GM12865 (cell line): Measurements from ENCODE around the gene PRLR.

Experiments
- DNase-seq: peaks from one replicate; pipeline ENCODE4 v3.0.0; 2010; ENCODE audit warnings: low read depth
- H3K4me3 ChIP-seq: 2 replicates; pipeline ENCODE4 v1.5.1; 2011; ENCODE audit warnings: mild to moderate bottlenecking, low read depth, low read length, control low read depth
- CTCF ChIP-seq: IDR thresholded peaks from 2 replicates; pipeline ENCODE4 v1.5.1; 2011; ENCODE audit warnings: low read length, control low read depth, low read depth, inconsistent platforms; ENCODE audit not compliant: insufficient read depth; ENCODE audit errors: missing control alignments

The PRLR gene

GRCh38 chr5:35087991-35088390 is 142.3 kb downstream of the PRLR start:
- H3K4me3 ChIP-seq = no peak overlapping the region
- DNase-seq = no peak
- no peak for TF ChIP-seq CTCF

DNA sequence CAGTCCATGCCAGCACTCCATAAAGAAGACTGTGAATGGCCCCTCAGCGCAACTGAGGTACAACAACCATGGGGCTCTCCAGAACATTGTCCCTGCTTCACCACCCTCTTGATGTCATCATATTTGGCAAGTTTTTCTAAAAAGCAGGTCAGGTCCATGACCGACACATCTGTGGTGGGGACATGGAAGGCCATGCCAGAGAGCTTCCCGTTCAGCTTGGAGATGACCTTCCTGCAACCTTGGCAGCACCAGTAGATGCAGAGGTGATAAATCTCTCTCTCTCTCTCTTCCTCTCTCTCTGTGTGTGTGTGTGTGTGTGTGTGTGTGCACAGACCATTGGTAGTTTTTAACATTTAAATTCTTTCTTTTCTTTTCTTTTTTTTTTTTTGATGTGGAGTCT is 147.1 kb downstream of the PRLR start:
- H3K4me3 ChIP-seq = no peak overlapping the region
- no peak for TF ChIP-seq CTCF

DNA sequence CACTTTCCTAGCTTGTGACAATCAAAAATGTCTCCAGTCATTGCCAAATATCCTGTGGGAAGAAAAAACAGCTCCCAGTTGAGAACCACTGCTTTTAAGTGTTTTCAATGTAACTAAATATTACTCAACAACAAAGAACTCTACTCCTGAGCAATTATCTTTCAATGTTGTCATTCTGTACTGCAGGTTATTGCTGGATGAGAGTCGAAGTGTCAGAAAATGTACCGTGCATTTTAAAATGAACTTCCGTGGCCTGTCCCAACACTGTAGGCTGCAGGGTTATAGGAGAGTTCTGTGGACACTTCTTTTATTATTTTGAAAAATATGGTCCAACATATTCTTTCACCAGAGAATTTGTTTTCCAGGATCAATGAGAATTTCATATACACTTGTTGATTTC is 147.8 kb downstream of the PRLR start:
- no peak for DNase-seq
- TF ChIP-seq CTCF = no peak
- no peak overlapping the region for H3K4me3 ChIP-seq

More for the DNA sequence above, 147.1 kb downstream of the PRLR start:
- DNase-seq = no peak

DNA sequence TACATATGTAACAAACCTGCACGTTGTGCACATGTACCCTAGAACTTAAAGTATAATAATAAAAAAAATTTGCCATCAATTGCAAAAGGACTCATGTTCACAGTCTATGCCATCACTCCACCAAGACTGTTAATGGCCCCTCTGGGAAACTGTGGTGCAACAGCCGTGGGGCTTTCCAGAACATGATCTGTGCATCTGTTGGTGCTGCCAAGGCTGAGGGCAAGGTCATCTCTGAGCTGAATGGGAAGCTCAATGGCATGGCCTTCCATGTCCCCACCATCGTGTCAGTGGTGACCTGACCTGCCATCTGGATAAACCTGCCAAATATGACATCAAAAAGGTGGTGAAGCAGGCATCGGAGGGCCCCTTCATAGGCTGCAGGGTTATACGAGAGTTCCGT is 149.2 kb downstream of the PRLR start:
- DNase-seq = no peak
- TF ChIP-seq CTCF = no peak

GRCh38 chr5:35073160-35073559 is 157.1 kb downstream of the PRLR start:
- H3K4me3 ChIP-seq = no peak overlapping the region
- TF ChIP-seq CTCF = no peak
- no peak for DNase-seq

More for the DNA sequence above, 149.2 kb downstream of the PRLR start:
- H3K4me3 ChIP-seq = no peak overlapping the region

DNA sequence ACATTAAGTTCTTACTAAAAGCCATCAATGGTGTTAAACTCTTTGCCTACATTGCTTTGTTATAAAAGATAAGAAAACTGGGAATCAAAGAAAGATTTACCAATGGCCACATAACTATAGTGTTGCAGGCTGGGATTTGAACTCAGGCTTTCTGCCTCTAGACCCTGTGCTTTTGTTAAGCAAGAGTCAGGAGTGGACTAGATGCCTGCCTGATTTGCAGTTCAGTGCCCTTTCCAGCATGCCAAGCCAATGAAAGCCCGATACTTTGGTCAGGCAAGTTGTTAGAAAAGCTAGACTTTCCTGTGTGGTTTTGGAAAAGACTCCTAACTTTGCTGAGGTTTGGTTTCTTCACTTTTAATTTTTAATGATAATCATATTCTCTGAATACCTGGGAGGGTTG is 161.1 kb downstream of the PRLR start:
- no peak for TF ChIP-seq CTCF
- DNase-seq = no peak
- no peak overlapping the region for H3K4me3 ChIP-seq

- DNase-seq = no peak
- H3K4me3 ChIP-seq = no peak overlapping the region
- TF ChIP-seq CTCF = no peak
Measured at GRCh38 chr5:35067985-35068384, 162.3 kb downstream of the PRLR start.
